ENCODE measurements around the gene LHX4.

The LHX4 gene

GRCh38 chr1:180192172-180192571 lies 37.9 kb upstream of the LHX4 start:
- no peak for DNase-seq (ENCODE audit: low read depth)
- no peak overlapping the region for H3K4me3 ChIP-seq (ENCODE audit: low read length)
- no peak for TF ChIP-seq CTCF (conservative IDR thresholded peaks at IDR 0.05; ENCODE audit: low read length)

DNA sequence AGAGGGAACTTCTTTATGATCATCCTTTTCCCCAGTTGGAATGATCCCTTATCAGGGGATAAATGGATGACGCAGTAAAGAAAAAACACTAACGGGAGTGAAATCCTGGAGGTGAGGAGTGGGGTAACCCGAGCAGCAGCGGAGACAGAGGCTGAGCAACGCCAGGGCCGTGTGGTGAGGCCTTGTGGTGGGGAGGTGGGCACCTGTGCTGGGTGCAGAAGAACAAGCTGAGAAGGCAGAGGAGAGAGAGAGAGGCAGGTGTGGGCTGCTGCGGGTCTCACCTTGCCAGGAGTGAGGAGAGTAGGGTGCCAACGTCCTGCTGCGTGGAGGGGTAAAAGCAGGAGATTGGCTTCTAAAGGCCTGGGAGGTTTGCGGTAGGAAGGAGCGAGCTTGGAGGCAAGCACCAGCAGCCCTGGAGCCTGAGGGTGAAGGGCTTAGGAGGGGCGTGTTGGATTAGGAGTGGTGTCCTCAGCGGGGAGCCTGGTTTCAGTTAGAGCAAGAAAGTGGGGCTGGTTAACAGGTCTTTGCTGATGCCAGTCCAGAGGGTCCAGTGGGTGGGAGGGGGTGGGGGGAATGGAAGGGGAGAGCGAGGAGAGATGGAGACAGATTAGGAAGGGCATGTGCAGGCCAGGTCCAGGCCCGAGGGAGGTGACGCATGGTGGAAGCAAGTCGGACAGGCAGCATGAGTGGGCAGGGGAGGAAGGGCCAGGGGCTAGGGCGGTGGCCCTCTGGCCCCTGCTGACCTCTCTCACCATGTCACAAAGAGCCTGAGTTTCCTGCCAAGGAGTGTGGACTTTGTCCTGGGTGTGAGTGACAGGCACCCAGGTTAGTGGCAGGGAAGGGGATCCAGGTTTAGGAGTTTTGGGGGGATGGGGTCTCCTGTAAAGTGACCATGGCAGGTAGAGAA lies 36.7 kb upstream of the LHX4 start:
- TF ChIP-seq CTCF (conservative IDR thresholded peaks at IDR 0.05; ENCODE audit: low read length), result no peak
- no peak overlapping the region for H3K4me3 ChIP-seq (ENCODE audit: low read length)
- DNase-seq (ENCODE audit: low read depth), result no peak

- TF ChIP-seq CTCF (conservative IDR thresholded peaks at IDR 0.05; ENCODE audit: low read length), result no peak
- no peak overlapping the region for H3K4me3 ChIP-seq (ENCODE audit: low read length)
- no peak for DNase-seq (ENCODE audit: low read depth)
These were observed 36.0 kb upstream of the LHX4 start for GRCh38 chr1:180194048-180194425.

GRCh38 chr1:180194546-180195207 lies 35.4 kb upstream of the LHX4 start:
- no peak overlapping the region for H3K4me3 ChIP-seq (ENCODE audit: low read length)
- TF ChIP-seq CTCF (conservative IDR thresholded peaks at IDR 0.05; ENCODE audit: low read length), result no peak

GRCh38 chr1:180195401-180195800 lies 34.7 kb upstream of the LHX4 start:
- no peak for TF ChIP-seq CTCF (conservative IDR thresholded peaks at IDR 0.05; ENCODE audit: low read length)
- no peak for DNase-seq (ENCODE audit: low read depth)
- no peak overlapping the region for H3K4me3 ChIP-seq (ENCODE audit: low read length)

More at GRCh38 chr1:180194546-180195207, 35.4 kb upstream of the LHX4 start:
- DNase-seq (ENCODE audit: low read depth), result no peak

DNA sequence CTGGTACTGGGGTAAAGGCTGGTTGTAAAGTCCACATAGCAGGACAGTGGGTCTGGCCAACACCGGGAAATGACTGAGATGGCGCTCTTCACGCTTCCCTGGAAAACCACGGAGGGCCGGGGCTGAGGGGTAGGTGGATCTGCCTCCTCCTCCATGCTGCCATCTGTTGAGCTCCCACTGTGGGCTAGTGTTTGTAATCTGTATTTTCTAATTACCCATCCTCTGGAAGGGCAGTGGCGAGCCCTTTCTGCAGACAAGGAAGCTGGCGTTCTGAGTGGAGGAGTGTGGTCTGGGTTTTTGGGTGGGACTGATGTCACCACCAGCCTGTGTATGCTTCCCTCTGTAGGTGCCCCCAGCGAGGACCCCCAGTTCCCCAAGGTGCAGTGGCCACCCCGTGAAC lies 34.1 kb upstream of the LHX4 start:
- H3K4me3 ChIP-seq (ENCODE audit: low read length), result no peak overlapping the region
- TF ChIP-seq CTCF (conservative IDR thresholded peaks at IDR 0.05; ENCODE audit: low read length), result no peak
- no peak for DNase-seq (ENCODE audit: low read depth)

All from AG10803 (cell line).